B cell (primary cell): ENCODE measurements around the gene ACHE.
"Not testable (repeated sequence)": the region's sequence is repeated elsewhere in the genome, so short reads cannot be mapped to it uniquely, and the experiment has no call there.

Experiments used
- CTCF ChIP-seq: fragments of 200-600 bp; IDR thresholded peaks from one replicate; pipeline ENCODE4 v1.8.0; 2022; ENCODE audit warnings: antibody characterized with exemption, mild to moderate bottlenecking
- EZH2 ChIP-seq: IDR thresholded peaks from 2 replicates; pipeline ENCODE4 v1.6.1; 2012; ENCODE audit warnings: borderline replicate concordance, low read depth, mild to moderate bottlenecking, moderate library complexity, low read length; ENCODE audit not compliant: insufficient read depth, poor library complexity, severe bottlenecking

- not testable (repeated sequence) for TF ChIP-seq CTCF, EZH2
Measured at GRCh38 chr7:100919779-100920437, 24.2 kb upstream of the ACHE start.
